C4-2B (cell line): ENCODE data around the gene SLC34A1.

Experiments
- CTCF ChIP-seq: fragments of 450-650 bp; conservative IDR thresholded peaks from 2 replicates; pipeline ENCODE4 v1.5.1; 2017; ENCODE audit warnings: mild to moderate bottlenecking
- ZFX ChIP-seq: fragments of 450-650 bp; IDR thresholded peaks from 2 replicates; pipeline ENCODE4 v1.6.1; 2017

- TF ChIP-seq CTCF = no peak
- TF ChIP-seq ZFX = no peak
These were observed 54.2 kb downstream of the SLC34A1 start for GRCh38 chr5:177438468-177438867.
